ENCODE measurements around the gene GPR146.

DNA sequence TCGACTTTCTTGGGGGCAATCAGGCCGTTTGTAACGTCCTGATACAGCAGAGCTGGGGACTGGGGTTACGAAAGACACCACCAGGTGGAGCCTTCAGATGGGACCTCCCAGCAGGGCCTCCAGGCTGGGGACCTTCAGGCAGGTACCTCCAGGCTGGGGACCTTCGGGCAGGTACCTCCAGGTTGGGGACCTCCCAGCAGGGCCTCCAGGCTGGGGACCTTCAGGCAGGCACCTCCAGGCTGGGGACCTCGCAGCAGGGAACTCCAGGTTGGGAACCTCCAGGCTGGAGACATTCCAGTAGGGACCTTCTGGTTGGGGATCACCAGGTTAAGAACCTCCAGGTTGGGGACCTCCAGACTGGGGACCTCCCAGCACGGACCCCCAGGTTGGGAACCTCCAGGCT lies 23.5 kb upstream of the GPR146 start:
- no peak for TF ChIP-seq POLR2A (IDR thresholded peaks at IDR 0.05)
- TF ChIP-seq, protein P1, sequence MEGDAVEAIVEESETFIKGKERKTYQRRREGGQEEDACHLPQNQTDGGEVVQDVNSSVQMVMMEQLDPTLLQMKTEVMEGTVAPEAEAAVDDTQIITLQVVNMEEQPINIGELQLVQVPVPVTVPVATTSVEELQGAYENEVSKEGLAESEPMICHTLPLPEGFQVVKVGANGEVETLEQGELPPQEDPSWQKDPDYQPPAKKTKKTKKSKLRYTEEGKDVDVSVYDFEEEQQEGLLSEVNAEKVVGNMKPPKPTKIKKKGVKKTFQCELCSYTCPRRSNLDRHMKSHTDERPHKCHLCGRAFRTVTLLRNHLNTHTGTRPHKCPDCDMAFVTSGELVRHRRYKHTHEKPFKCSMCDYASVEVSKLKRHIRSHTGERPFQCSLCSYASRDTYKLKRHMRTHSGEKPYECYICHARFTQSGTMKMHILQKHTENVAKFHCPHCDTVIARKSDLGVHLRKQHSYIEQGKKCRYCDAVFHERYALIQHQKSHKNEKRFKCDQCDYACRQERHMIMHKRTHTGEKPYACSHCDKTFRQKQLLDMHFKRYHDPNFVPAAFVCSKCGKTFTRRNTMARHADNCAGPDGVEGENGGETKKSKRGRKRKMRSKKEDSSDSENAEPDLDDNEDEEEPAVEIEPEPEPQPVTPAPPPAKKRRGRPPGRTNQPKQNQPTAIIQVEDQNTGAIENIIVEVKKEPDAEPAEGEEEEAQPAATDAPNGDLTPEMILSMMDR (IDR thresholded peaks at IDR 0.05) = no peak

All from thyroid gland (tissue), 4 donors.